HG03575 (cell line): Measurements from ENCODE around the gene MPP2.
"Not testable (repeated sequence)": the region's sequence is repeated elsewhere in the genome, so short reads cannot be mapped to it uniquely, and the experiment has no call there.

ENCODE experiments used
- ATAC-seq: cut with Tn5 transposase; IDR thresholded peaks from one replicate; pipeline ENCODE4 v1.9.1; 2021; ENCODE audit not compliant: unreplicated experiment, insufficient number of reproducible peaks, low FRiP score; ENCODE audit errors: extremely low read depth

The MPP2 gene

GRCh38 chr17:43880420-43880991, 26.8 kb downstream of the MPP2 start:
- no peak for ATAC-seq

DNA sequence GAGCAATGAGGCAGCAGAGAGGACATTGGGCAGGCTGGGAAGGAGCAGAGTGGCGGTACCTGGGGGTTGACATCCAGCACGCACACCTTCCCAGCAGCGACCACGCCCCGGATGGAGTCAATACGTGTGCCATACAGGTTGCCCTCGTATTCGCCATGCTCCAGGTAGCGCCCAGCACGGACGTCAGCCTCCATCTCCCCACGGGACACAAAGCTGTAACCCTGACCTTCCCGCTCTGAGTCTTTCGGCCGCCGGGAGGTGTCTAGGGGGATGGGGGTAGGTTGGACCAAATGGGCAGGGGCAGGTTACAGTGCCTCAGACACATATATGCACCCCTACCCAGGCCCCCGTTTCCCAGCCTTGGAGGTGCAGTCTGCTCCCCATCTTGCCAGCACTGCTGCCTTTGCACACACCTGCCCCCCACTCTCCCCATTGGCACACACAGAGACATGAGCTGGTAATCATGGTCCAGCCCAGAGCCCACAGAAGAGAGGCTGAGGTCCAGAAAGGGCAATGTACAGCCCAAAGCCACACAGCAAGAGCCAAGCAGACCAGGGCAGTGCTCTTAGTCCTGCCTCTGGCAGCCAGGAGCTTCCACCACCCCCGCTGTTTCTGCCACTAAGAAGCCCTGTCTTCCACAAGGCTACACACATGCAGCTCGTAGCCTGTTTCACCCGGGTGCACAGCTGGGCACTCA, 27.5 kb downstream of the MPP2 start:
- no peak for ATAC-seq

- no peak for ATAC-seq
Observed at GRCh38 chr17:43878260-43879175, 28.8 kb downstream of the MPP2 start.

GRCh38 chr17:43877451-43878155, 29.7 kb downstream of the MPP2 start:
- no peak for ATAC-seq

DNA sequence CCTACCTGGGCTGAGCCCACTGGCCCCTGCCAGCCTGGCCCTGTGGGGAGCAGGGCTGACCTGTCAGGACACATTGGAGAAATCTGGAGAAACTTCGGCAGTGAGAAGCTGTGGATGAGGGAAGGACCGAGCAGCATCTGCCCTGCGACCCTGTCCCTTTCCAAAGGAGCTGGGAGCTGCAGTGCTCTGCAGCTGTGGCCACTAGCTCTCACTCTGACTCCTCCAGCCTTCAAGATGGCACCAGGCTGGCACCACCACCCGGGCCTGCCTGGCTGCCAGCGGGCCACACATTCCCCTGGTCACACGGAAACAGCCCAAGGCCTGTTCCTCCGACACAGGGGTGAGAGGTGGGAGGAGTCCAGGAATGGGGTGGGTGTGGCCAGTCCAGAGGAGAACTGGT, 30.3 kb downstream of the MPP2 start:
- no peak for ATAC-seq

DNA sequence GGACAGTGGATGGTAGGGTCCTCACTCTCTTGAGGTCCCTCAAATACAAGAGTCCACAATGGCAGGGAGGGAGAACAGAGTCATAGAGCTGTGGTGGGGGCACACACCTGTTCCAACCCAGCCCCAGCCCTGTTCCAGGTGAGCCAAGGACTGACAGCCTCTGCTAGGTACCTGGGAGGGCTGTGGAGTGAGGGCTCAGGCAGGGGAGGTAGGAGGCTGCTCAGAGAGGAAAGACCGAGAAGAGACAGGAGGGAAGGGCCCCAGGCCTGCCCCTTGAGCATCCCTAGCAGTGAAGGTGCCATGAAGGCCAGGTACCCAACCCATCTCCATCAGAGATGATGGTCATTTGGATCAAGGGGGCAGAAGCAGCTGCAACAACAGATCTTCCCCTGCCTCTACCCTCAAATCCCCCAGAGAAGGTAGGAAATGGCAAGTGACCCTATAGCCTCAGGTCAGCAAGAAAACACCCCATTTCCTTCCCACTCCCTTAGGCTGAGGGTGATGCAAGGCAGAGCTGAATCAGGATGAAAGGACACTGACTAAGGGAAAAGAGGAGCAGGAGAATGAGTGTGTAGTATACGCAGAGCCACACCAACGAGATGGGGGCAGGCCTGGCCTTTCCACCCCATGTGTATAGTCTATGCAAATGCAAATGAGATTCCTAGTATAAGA, 31.7 kb downstream of the MPP2 start:
- ATAC-seq: no peak

- no peak for ATAC-seq
Observed at GRCh38 chr17:43874293-43874692, 33.0 kb downstream of the MPP2 start.

GRCh38 chr17:43873815-43874214, 33.5 kb downstream of the MPP2 start:
- ATAC-seq: no peak

DNA sequence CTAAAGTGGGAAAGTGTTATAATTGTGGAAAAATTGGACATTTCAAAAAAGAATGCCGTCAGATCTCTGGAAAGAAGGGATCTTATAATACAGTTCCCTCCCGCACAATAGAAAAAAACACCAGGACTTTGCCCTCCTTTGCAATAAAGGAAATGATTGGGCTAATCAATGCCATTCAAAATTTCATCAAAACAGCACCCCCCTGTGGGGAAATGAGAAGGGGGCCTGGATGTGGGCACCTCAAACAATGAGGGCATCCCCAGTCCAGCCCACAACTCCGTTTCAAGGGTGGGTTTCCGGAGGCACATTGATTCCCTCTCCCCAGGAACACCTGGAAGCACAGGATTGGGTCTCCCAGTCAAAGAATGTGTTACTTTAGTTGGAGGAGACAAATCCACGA, 34.2 kb downstream of the MPP2 start:
- ATAC-seq: no peak

- no peak for ATAC-seq
Observed at GRCh38 chr17:43871946-43872690, 35.2 kb downstream of the MPP2 start.

DNA sequence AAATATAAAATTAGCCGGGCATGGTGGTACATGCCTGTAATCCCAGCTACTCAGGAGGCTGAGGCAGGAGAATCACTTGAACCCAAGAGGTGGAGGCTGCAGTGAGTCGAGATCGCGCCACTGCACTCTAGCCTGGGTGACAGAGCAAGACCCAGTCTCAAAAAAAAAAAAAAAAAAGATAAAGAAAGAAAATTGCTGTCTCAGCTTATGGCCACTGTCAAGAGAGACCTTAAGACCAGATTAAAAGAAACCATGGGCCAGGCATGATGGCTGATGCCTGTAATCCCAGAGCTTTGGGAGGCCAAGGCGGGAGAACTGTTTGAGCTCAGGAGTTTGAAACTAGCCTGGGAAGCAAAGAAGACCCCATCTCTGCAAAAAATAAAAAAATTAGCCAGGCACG, 38.3 kb downstream of the MPP2 start:
- ATAC-seq: not testable (repeated sequence)

DNA sequence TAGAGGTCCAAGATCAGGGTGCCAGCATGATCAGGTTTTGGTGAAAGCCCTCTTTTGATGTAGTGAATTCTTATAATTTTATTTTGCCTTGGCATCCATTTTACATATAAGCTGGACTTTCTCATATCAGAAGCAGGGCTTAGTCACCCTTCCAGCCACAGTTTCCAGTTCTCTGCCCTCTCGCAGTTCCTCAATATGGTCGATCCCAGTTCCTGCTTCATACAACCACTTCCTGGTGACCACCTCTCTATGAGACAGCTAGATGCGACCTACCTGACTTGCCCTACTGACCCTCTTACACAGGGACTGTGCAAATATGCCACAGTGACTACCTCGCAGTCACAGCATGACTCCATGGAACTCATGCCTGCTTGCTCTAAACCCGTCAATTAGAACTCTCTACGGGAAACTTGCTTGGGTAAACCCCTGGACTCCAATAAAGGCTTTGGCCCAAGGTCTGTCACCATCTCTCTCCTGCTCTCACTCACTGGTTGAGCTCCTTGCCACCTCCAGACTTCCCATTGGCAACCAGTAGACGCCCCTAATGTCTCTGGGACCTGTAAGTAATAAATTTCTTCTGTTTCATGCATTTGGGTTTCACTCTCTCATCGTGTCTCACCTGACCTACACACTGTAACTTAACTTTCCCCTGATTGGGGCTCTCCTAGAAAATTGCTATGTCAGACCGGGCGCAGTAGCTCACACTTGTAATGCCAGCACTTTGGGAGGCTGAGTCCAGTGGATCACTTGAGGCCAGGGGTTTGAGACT, 38.9 kb downstream of the MPP2 start:
- no peak for ATAC-seq

DNA sequence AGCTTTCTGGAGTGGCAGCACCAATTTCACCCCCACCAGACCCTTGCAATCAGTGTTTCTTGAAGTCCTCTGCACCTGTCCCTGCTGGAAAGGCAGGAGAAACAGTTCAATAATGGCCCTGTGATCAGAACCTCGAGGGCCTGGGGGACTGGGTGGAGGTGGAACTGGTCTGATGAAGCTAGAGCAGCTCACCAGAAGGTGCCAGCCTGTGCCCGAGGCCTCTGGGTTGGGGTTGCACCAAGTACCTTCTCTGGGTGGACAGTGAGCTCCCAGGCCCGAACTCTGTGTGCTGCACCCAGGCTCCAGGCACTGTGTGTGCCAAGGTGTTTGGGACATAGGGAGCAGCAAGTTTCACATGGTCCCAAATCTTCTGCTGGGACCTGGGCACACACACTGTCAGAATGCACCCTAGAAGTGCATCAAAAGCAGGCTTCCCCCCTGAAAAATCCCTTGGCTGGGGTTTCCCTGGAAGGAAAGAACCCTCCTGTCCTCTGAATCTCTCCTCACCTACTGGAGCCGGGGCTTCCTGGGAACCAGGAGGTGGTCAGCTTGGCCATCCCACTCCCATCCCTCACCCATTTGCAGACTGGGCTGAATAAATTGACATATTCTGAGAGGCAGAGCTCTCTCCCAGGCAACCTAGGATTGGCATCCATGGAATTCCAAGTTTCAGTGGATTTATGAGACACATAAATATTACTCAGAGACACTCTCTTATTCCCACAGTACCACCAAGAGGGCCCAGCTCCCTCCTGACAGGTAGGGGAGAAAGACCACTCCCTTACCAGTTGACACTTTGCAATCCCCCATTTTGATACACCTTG, 43.0 kb downstream of the MPP2 start:
- ATAC-seq: no peak

DNA sequence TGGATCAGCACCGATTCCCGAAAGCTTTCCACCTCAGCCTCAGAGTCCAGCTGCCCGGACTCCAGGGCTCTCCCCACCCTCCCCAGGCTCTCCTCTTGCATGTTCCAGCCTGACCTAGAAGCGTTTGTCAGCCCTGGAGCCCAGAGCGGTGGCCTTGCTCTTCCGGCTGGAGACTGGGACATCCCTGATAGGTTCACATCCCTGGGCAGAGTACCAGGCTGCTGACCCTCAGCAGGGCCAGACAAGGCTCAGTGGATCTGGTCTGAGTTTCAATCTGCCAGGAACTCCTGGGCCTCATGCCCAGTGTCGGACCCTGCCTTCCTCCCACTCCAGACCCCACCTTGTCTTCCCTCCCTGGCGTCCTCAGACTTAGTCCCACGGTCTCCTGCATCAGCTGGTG, 45.4 kb downstream of the MPP2 start:
- no peak for ATAC-seq

- ATAC-seq: no peak
Observed at GRCh38 chr17:43860927-43861622, 46.3 kb downstream of the MPP2 start.

GRCh38 chr17:43860077-43860725, 47.1 kb downstream of the MPP2 start:
- no peak for ATAC-seq
